OCI-LY3 (cell line): ENCODE results near the gene RARRES2.

Experiments
- EZH2phosphoT487 ChIP-seq: fragments of 200-600 bp; shearing (Covaris generic); IDR thresholded peaks from 2 replicates; pipeline ENCODE4 v1.6.1; 2018; ENCODE audit warnings: antibody characterized with exemption, mixed run types, low read depth
- TF ChIP-seq, protein P1 (sequence below): fragments of 200-600, 300-600 bp; sonication (generic); IDR thresholded peaks from 2 replicates; pipeline ENCODE4 v1.5.1; 2014; ENCODE audit warnings: antibody characterized with exemption, low read length, low read depth

DNA sequence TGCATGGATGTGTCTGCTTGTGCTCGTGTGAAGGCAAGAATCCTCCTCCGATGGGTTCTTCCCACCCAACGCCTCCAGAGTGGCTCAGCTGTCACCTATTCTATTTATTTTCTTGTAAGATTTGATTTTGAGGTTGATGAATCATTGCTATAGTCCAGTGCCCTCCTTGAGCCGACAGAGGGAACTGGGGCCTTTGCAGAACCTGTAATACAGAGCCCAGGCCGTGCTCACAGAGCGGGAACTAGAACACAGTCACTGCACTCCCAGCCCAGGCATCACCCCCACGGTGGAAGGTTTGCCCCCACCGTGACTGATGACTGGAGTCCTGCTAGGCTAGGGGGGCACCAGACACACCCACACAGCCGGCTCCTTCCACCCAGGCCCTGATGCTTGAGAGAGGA is 2.0 kb downstream of the RARRES2 start:
- TF ChIP-seq, protein P1, sequence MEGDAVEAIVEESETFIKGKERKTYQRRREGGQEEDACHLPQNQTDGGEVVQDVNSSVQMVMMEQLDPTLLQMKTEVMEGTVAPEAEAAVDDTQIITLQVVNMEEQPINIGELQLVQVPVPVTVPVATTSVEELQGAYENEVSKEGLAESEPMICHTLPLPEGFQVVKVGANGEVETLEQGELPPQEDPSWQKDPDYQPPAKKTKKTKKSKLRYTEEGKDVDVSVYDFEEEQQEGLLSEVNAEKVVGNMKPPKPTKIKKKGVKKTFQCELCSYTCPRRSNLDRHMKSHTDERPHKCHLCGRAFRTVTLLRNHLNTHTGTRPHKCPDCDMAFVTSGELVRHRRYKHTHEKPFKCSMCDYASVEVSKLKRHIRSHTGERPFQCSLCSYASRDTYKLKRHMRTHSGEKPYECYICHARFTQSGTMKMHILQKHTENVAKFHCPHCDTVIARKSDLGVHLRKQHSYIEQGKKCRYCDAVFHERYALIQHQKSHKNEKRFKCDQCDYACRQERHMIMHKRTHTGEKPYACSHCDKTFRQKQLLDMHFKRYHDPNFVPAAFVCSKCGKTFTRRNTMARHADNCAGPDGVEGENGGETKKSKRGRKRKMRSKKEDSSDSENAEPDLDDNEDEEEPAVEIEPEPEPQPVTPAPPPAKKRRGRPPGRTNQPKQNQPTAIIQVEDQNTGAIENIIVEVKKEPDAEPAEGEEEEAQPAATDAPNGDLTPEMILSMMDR = no peak
- no peak for TF ChIP-seq EZH2phosphoT487
